H4 (cell line): ENCODE data around the gene CNTN1. TPM values are rescaled to one million over a fixed set of nuclear protein-coding genes. Genes with fewer than 3 reads are reported as not detected.
"Not testable (repeated sequence)": the region's sequence is repeated elsewhere in the genome, so short reads cannot be mapped to it uniquely, and the experiment has no call there.

Experiments
- DNase-seq: peaks from one replicate; pipeline ENCODE4 v3.0.0-alpha.2; 2015; ENCODE audit warnings: low spot score
- total RNA-seq: library from RNA; depleted of rRNA; stranded (reverse); fragments of >200 nt; shearing (Covaris generic); gene quantifications from 2 replicates; pipeline ENCODE4 v1.2.3, GENCODE V29; 2014

The CNTN1 gene
- total RNA-seq, 1 experiment from 2014 or later, result 3.7 TPM

DNA sequence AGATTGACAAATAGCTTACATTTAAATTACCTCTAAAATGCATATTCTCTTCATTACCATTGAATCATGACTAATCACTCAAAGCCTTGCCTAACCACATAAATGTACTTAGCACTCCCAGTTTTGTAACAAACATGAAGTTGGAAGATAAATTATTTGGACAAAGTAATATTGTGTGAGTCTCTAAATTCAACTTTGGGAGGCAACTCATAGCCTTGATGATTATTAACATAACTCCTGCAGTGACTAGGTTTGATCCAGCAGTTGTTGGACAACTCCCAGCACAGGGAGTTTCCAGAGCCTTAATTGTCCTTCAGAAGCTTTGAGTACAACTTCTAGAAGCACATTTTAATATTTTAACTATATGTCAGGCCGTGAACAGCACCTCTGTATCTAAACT lies 342.4 kb downstream of the CNTN1 start:
- DNase-seq, result no peak

DNA sequence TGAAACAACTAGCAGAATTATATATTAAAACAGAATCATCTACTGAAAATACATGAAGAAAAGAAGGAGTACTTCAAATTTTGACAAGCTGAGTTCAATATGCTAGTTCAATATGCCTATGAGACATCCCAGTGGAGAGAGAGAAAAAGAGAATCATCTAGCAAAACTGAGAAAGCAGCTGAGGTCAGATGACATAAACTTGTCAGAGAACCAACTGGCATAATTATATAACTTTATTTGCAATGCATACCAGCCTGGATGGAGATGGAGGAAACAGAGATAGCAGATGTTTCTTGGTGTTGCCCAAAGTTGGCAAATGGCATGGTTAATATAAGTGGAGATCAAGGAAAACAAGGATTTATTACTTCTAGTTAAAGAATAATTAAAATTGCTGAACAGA lies 347.2 kb downstream of the CNTN1 start:
- no peak for DNase-seq

DNA sequence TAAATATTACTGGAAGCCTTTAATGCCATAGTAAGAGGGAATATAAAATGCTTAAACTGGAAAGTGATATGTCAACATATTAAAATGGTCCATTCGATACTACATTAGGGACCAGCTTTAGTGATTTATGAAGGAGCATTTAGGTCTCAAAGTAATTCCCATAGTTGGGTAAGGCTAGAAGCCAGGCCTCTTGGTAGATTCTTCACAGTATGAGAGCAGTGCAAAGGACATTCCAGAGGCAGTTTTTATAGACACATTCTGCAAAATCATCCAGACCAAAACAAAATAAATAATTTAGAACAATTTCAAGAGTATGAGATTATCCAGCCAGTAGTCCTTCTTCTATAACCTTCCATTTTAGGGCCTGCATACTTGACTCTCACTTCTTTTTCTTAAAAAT lies 353.3 kb downstream of the CNTN1 start:
- DNase-seq, result no peak

DNA sequence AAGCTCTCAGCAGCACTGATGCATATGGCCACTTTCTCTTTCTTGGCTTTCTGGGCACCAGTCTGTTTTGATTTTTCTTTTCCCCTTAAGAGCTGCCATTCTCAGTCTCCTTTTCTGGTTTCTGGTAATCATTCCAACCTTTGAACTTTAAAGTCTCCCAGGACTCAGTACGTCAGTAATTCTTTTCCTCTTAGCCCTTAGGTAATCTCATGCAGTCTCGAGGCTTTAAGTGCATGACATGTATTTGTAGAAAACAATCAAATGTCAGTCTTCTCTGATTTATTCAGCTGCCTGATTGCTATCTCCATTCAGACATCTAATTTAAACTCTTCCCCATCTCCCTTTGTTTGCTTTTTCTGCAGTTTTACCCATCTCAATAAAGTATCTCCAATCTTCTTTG lies 356.8 kb downstream of the CNTN1 start:
- no peak for DNase-seq

DNA sequence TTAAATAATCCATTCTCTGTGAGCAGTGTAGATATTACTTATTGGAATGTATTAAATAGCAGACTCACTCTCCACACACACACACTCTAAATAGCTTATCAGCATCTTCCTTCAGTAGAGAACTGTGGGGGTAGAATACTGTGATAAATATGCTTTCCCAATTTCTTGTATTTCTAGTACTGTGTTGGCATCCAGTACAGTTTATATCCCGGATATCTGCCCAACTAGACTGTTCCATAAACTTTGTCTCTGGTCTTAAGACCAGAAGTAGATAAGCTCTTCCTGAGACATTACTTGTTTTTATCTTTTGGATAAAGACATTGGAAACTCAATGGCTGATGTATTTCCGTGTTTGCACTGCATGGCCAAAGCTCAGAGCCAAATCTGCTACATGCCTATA lies 359.7 kb downstream of the CNTN1 start:
- no peak for DNase-seq

DNA sequence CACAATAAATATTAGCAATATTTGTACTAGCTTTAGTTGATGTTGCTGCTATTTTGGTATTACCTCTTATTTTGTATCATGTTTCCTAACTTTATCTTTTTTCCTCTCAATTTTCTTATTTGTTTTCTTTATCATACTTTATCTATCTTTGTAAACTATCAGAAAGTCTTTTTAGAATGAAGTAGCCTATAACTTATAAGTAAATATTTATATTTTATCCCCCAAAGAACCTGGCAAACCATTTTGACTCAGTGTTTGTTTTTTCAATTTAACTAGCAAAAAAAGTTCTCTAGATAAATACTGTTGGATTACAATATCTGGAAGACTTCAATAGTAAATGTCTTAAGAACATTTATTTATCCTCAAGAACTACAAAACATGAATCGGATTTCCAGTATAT lies 360.2 kb downstream of the CNTN1 start:
- DNase-seq, result no peak

DNA sequence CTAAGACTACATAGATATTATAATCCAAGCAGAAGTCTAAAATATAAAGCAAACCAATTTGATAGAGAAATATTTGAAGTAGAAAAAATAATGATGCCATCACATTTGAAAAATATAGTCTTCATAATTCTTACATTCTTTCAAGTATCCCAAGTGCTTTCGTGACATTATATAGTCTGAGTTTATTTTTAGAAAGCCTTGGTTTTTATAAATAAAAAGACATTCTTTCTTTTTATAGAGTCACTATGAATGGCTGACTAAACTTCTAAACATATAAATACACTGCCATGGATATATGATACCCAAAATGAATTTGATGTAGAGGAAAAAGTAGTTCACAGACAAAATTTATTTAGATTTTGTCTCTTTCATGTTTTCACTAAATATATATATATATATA lies 360.8 kb downstream of the CNTN1 start:
- DNase-seq, result no peak

DNA sequence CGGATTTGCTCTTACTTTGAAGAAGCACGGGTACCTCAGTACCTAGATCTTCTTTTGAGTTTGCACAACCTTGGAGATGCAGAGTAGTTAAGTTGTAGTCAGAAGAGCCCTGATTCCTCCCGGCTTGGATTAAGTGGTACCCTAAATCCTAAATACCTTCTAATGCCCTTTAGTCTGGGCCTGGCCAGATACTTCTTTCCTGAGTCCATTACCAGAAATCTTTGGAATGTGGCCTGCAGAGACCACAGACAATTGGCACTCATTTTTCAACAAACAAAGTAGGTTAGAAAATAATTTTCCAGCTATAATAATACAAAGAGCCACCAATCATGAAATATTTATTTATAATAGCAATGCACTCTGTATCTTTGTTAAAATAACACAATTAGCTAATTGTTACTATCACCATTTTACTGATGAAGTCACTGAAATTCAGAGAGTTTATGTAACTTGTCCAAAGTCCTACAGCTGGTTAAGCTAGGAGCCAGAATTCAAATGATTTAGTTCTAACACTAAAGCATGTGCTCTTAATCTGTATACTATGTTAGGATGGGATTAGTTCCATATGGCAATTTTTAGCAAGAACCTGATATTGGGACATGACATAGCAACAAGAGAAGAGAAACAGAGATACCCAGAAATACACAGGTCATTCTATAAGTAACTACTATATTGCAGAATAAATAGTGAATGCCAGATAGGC lies 363.8 kb downstream of the CNTN1 start:
- DNase-seq, result peak; percentile 15

DNA sequence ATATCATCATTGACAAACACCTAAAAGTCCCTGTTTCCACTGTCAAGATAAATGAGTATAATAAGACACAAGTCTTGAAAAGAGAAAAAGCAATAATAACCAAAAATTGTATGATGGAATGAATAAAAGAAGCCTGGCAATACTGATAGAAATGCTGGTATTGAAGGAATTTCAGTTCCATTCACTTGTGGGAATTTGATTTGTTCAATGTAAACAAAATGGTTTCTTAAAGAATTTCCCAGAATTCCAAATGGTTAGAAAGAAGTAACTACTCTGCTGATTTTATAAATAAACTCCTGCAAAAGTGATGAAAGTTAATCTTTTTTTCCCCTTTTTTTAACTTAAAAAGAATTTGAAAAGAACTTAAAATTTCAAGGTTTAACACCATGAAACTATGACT lies 366.0 kb downstream of the CNTN1 start:
- no peak for DNase-seq

DNA sequence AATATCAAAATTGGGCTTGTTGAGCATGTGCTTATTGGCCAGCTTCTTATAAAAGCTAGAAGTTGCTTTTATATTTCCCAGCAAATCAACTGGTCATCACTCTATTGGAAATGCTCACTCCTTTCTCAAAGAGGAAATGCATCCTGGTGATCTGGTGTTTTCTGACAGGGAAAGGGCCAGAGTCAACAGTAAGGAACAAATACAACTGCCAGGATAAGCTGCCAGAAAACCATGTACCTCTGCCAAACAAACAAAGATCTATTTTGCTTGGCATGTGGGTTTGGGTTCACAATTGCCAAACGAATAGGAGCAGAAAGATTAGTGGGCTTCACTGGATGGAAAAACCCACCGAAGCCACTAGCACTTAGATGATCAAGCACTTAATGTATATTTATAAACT lies 369.0 kb downstream of the CNTN1 start:
- no peak for DNase-seq

DNA sequence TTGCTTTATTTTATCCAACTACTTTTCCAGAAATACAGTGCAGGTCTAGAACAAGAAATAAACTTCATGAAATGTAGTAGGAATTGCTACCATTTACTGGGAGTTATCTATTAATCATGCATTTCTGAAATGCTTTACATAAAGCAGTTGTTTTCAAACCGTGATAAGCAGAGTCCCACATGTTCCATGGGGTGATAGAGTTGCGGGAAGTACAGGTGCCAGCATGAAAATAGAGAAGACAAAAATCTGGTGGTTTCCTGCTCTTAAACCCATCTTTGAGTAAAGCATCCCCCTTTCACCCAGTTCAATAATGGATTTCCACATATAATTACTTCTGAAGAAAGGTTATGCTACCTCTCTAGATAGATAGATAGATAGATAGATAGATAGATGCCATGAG lies 372.2 kb downstream of the CNTN1 start:
- DNase-seq, result no peak

DNA sequence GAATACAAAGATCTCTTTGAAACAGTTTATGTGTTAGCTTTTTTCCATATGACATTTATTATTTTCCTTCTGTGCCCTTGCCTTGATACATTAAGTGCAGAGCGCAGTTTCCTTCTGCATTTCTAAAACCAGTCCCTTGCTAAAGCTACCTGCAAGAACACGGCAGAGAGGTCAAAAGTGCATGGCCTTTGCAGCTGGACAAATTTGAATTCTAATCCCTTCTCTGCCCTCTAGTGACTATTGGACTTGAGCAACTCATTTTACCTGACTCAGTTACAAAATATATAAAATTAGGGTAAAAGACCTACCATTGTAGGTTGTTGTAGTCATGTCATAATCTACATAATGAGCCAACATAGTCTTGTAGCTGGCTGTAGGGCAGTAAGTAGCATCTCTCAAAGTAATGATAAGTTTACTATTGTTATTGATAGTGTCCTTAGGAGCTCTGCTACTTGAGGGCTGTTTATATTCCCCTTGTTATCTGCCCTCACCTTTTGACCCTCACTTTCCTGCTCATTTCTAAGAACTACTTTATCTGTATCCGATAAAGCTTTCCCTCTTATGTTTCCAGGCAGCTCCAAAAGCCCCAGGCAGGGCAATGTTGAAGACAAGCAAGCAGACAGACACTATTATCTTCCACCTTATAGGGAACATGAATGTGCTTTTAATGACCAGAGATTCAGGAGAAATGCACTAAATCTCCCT lies 375.9 kb downstream of the CNTN1 start:
- no peak for DNase-seq

DNA sequence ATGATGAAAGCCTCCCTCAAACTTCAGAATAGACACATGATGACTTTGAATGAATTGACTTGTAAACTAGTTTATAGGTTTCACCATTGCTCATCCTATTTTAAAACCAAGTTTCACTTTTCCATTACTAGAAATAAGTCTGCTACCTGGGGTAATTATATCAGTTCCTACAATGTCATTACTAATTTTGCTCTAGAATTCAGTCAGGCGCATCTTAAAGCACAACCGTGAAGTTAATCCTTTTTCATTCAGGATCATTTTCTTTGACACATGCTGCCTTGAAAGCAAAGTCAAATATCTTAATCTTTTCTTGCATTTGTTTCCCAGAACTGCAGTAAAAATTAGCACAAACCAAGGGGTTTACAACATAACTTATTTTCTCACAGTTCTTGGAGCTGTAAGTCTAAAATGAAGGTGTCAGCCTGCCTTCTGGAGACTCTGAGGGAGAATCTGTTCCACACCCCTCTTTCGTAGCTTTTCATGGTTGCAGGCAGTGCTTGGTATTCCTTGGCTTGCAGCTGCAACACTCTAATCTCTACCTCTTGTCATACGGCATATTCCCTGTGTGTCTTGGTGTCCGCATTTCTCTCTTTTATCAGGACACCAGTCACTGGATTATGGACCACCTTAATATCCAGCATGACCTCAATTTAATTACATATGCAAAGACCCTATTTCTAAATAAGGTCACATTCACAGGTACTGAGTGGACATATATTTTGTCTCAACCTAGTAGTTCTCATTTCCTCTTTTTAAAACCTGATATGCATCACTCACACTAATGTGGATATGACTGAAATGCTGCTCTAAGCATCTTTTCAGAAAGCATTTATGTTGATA lies 381.6 kb downstream of the CNTN1 start:
- no peak for DNase-seq

DNA sequence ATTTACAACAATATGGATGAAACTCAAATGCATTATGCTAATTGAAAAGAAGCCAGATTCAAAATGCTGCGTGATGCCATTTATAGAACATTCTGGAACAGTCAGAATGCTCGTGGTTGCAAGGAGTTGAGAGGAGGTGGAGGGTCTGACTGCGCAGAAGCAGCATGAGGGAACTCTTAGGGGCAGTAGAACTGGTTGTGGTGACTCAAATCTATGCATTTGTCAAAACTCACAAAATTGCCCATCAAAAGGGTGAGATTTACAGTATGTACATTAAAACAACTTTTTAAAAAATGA lies 382.2 kb downstream of the CNTN1 start:
- DNase-seq, result no peak

DNA sequence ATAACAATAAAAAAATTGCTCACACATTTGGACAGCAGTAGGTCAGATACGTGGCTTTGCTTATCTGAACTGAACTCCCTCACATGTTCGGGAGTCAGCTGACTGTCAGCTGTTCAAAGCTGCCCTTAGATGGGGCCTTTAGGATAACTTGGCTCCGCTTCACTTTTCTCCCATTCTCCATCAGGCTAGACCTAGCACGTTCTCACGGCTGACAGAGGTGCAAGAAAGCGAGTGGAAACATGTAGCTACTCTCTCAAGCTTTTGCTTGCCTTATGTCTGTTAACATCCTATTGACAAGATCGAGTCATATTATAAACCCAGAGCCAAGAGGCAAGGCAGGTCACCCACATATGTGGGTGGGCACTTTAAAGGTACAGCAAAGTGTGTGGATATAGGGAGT lies 383.9 kb downstream of the CNTN1 start:
- DNase-seq, result no peak

DNA sequence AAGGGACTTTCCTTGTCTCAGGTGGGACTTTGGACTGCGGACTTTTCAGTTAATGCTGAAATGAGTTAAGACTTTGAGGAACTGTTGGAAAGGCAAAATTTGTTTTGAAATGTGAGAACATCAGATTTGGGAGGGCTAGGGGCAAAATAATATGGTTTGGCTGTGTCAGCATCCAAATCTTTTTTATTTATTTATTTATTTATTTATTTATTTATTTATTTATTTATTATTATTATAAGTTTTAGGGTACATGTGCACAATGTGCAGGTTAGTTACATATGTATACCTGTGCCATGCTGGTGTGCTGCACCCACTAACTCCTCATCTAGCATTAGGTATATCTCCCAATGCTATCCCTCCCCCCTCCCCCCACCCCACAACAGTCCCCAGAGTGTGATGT lies 389.0 kb downstream of the CNTN1 start:
- DNase-seq, result not testable (repeated sequence)

DNA sequence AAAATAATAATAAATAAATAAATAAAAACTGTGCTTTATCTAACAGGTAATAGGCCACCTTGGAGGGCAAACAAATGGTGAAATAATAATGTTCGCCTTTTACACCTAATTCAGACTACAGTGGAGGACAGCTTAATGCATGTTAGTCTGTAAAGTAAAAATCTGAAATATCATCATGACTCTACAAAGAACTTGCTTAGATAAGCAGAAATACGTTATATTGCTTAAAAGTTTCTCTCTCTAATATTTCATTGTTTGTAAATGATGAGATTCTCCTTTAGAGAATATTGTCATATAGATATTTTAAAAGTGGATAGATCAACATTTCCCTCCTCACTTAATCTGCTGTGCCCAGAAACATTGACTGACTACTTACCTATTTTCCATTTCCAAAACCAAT lies 397.2 kb downstream of the CNTN1 start:
- no peak for DNase-seq

DNA sequence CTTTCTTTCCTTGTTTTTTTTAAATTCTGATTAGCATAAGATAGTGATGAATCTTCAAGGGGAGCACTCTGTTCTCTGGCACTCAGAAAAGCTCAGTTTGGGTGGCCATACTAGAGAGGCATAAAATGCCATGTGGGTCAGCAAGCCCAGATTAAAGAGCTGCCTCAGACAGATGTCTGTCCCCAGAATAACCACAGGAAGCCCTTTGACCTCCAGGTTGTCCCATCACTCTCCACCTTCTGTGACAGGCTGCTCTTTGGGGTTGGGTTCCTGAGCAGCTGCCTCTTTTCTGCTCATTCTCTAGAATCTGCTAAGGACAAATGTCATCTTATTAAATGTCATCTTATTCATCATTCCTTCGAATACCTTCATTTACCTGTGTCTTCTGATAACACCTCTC lies 399.9 kb downstream of the CNTN1 start:
- DNase-seq, result no peak

DNA sequence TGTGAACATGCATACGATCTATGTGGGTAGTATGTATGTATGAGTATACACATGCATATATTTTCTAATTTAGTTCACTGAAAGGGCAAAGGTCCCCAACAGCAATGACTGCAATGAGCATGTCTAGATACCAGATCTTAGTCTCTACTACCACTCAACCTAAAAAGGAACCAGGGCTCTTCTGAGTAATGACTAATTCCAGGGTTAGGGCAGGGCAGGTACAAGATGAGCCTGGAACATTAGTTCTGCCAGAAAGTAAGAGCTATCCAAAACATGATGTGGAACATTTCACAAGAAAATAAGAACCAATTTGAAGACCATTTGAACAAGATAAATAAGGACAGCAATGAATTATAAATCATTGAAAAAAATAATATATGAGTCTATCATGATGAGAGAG lies 404.6 kb downstream of the CNTN1 start:
- DNase-seq, result no peak

DNA sequence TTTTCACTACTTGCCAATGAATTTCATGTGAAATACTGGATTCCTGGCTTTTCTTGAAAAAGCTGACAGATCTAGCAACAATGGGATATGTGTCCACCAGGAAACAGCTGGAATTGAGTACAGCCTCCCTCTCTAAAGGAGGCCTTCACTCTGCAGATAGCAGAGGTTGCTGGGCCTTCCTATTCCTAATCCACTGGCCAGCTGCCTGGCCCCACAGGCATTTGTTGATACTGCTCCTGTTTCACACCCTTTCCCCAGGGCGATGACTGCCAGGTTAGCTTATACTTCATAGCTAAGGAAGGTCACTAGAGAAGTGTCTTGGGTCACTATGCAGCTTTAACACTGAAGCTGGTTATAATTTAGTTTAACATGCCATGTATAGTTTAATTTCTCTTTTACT lies 408.3 kb downstream of the CNTN1 start:
- no peak for DNase-seq

DNA sequence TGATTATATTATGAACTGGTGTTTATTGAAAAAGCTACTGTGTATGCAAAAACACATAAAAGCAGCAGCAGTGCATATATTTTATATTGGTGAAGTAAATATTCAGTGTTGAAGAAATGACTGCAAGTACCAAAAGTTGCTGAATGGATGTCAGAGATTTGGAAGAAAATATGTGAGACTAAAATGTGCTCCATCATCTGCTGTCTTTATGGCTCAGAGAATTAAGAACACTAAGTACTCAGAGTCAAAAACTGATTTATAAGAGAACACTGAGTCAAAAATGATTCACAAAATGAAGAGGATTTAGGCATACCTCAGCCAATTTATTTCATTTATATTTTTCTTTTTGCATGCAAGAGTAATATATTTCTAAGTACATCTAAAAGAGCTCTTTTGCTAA lies 409.6 kb downstream of the CNTN1 start:
- DNase-seq, result no peak

DNA sequence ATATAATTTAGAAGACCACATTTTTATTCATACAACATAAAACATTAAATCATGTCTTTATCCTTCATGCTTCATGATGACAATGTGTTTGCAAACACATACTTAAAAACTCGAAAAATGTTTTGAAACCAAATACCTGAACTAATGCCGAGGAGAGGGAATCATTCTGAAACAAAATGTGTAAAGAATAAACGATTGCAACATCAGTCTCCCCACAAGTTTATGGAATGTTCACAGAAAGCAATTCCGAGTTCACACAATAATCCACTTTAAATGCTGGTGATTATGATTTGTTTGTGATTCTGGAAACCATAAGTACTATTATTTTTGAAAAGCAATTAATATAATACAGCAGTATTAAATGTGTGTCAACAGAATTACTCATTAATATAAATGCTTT lies 411.4 kb downstream of the CNTN1 start:
- DNase-seq, result no peak

DNA sequence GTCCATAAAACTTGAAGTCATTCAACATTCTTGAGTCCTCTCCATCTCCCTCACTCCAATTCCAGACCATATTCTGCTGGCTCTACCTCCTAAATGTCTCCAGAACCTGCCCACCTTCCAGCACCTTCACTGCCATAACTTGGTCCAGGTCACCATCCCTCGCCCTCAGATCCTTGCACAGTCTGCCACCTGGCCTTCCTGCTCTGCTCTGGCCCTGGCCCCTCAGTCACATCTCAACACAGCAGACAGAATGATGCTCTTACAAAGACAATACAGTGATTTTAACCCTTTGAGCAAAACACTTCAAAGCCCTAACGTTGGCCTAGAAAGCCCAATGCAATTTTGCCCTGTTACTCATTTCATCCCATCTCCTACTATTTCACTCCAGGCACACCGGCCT lies 414.1 kb downstream of the CNTN1 start:
- no peak for DNase-seq
